ENCODE data around the gene LPCAT3. TPM values are rescaled to one million over a fixed set of nuclear protein-coding genes. Genes with fewer than 3 reads are reported as not detected.

LPCAT3 gene
- polyA plus RNA-seq, 1 donor (not counting 4 experiments of a cell fraction or from before 2014, with no cell fraction given) = 69.1 TPM

- FAIRE-seq (no peak), DNase-seq (ENCODE audit: low read depth, low spot score) (no peak)
- no peak overlapping the region for H3K4me3 ChIP-seq (ENCODE audit: control insufficient read depth in 2 of 3, extremely low read depth in 1 of 3, insufficient read depth in 2 of 3, low read depth in 1 of 3, low read length in 3 of 3)
- H3K79me2 ChIP-seq (ENCODE audit: control insufficient read depth, insufficient read depth, low read length) = no peaks in the 10 kb centered on the region
- no peaks in the 10 kb centered on the region for H3K9me1 ChIP-seq (ENCODE audit: control insufficient read depth, extremely low read depth, insufficient read depth, low read length)
- H3K4me1 ChIP-seq (ENCODE audit: control insufficient read depth, extremely low read depth, insufficient read depth, low read length) = peaks cover 19% of the 10 kb centered on the region
- TF ChIP-seq EZH2 (IDR thresholded peaks at IDR 0.05; ENCODE audit: low read length) (no peak), CTCF (optimal IDR thresholded peaks at IDR 0.05 in 1 of 3, IDR thresholded peaks at IDR 0.05 in 1 of 3, conservative IDR thresholded peaks at IDR 0.05 in 1 of 3; ENCODE audit: extremely low read depth in 1 of 3, insufficient read depth in 2 of 3, low read length in 3 of 3) (no peak)
- H3K36me3 ChIP-seq (ENCODE audit: control insufficient read depth in 2 of 2, extremely low read depth in 1 of 2, insufficient read depth in 2 of 2, low read length in 2 of 2) = peaks cover 2 to 4% of the 10 kb centered on the region in 2 experiments
- no peak overlapping the region for H2AFZ ChIP-seq (ENCODE audit: control insufficient read depth, low read length)
- no peak overlapping the region for H3K27ac ChIP-seq (ENCODE audit: control insufficient read depth, insufficient read depth, low read length)
- H3K27me3 ChIP-seq (ENCODE audit: control insufficient read depth, extremely low read depth, insufficient read depth, low read length) = no peaks in the 10 kb centered on the region
- no peak overlapping the region for H3K4me2 ChIP-seq (ENCODE audit: control insufficient read depth, extremely low read depth, insufficient read depth, low read depth, low read length)
- dilution Hi-C loops (cut with MboI; ENCODE audit: extremely low pct_ligation_motif_present, low sequenced_read_pairs) = no loop called here
- peaks cover 2% of the 10 kb centered on the region for H4K20me1 ChIP-seq (ENCODE audit: control insufficient read depth, extremely low read depth, insufficient read depth, low read length)
- no peak overlapping the region for H3K9ac ChIP-seq (ENCODE audit: control insufficient read depth, extremely low read depth, insufficient read depth, low read length)
- no peaks in the 10 kb centered on the region for H3K9me3 ChIP-seq (ENCODE audit: control insufficient read depth, low read depth, low read length)
These were observed 16.2 kb downstream of the LPCAT3 start for GRCh38 chr12:7001921-7002591.

- H3K9me3 ChIP-seq (ENCODE audit: control insufficient read depth, low read depth, low read length) = no peaks in the 10 kb centered on the region
- H2AFZ ChIP-seq (ENCODE audit: control insufficient read depth, low read length) = no peak overlapping the region
- H4K20me1 ChIP-seq (ENCODE audit: control insufficient read depth, extremely low read depth, insufficient read depth, low read length) = peaks cover 2% of the 10 kb centered on the region
- TF ChIP-seq EZH2 (IDR thresholded peaks at IDR 0.05; ENCODE audit: low read length) = no peak
- no peak for TF ChIP-seq CTCF (optimal IDR thresholded peaks at IDR 0.05 in 1 of 3, IDR thresholded peaks at IDR 0.05 in 1 of 3, conservative IDR thresholded peaks at IDR 0.05 in 1 of 3; ENCODE audit: extremely low read depth in 1 of 3, insufficient read depth in 2 of 3, low read length in 3 of 3)
- H3K27me3 ChIP-seq (ENCODE audit: control insufficient read depth, extremely low read depth, insufficient read depth, low read length) = no peaks in the 10 kb centered on the region
- H3K9me1 ChIP-seq (ENCODE audit: control insufficient read depth, extremely low read depth, insufficient read depth, low read length) = no peaks in the 10 kb centered on the region
- FAIRE-seq = peak; percentile 89
- H3K9ac ChIP-seq (ENCODE audit: control insufficient read depth, extremely low read depth, insufficient read depth, low read length) = peak overlapping the region; percentile 44
- DNase-seq (ENCODE audit: low read depth, low spot score) = no peak
- H3K27ac ChIP-seq (ENCODE audit: control insufficient read depth, insufficient read depth, low read length) = peak overlapping the region; percentile 84
- peaks cover 3 to 4% of the 10 kb centered on the region in 2 experiments for H3K36me3 ChIP-seq (ENCODE audit: control insufficient read depth in 2 of 2, extremely low read depth in 1 of 2, insufficient read depth in 2 of 2, low read length in 2 of 2)
- peak overlapping the region; percentile 59 for H3K4me2 ChIP-seq (ENCODE audit: control insufficient read depth, extremely low read depth, insufficient read depth, low read depth, low read length)
- H3K79me2 ChIP-seq (ENCODE audit: control insufficient read depth, insufficient read depth, low read length) = no peaks in the 10 kb centered on the region
- H3K4me3 ChIP-seq (ENCODE audit: control insufficient read depth in 2 of 3, extremely low read depth in 1 of 3, insufficient read depth in 2 of 3, low read depth in 1 of 3, low read length in 3 of 3) = peak overlapping the region in 1 of 3 experiments; percentile 38
- dilution Hi-C loops (cut with MboI; ENCODE audit: extremely low pct_ligation_motif_present, low sequenced_read_pairs) = no loop called here
- peaks cover 19% of the 10 kb centered on the region for H3K4me1 ChIP-seq (ENCODE audit: control insufficient read depth, extremely low read depth, insufficient read depth, low read length)
These were observed 19.4 kb downstream of the LPCAT3 start for GRCh38 chr12:6998715-6999451.
